ENCODE measurements around the gene ARPP21. TPM values are rescaled to one million over a fixed set of nuclear protein-coding genes. Genes with fewer than 3 reads are reported as not detected.

Gene ARPP21
- total RNA-seq, 3 donors from 2014 or later = 0.29 to 1.9 (median 0.46) TPM

DNA sequence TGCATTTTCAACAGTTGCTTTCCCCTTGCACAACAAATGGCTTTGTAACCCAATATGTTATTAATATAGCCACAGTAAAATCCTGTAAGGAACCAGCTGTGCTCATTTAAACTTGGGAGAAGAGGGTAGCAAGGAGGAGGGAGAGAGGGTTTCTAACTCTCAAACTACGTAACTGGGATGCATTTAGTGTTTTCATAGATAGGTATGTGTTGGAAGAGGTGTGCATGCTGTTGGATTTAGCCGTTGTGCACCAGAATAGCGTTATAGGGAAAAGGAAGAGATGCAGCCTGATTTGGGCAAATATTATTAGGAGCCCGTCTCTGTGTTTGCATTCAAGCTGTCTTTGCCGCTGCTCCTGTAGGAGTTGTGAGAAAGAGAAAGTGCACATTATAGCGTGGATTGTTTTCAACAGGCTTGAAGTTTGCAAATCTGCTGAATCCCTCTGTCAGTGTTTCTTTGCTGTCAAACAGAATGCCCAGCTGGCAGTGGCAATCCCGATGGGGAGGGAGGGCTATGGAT, 39.4 kb downstream of the ARPP21 start:
- no peaks in the 10 kb centered on the region for H3K9me3 ChIP-seq
- H3K4me3 ChIP-seq = no peak overlapping the region
- H3K4me1 ChIP-seq (ENCODE audit: low read depth) = no peaks in the 10 kb centered on the region
- TF ChIP-seq, protein P1, sequence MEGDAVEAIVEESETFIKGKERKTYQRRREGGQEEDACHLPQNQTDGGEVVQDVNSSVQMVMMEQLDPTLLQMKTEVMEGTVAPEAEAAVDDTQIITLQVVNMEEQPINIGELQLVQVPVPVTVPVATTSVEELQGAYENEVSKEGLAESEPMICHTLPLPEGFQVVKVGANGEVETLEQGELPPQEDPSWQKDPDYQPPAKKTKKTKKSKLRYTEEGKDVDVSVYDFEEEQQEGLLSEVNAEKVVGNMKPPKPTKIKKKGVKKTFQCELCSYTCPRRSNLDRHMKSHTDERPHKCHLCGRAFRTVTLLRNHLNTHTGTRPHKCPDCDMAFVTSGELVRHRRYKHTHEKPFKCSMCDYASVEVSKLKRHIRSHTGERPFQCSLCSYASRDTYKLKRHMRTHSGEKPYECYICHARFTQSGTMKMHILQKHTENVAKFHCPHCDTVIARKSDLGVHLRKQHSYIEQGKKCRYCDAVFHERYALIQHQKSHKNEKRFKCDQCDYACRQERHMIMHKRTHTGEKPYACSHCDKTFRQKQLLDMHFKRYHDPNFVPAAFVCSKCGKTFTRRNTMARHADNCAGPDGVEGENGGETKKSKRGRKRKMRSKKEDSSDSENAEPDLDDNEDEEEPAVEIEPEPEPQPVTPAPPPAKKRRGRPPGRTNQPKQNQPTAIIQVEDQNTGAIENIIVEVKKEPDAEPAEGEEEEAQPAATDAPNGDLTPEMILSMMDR (IDR thresholded peaks at IDR 0.05) = no peak
- DNase-seq (no peak), ATAC-seq (no peak)
- intact Hi-C loops (cut with DNase I, micrococcal nuclease) = no loop called here
- no peaks in the 10 kb centered on the region for H3K36me3 ChIP-seq (ENCODE audit: low read depth)

DNA sequence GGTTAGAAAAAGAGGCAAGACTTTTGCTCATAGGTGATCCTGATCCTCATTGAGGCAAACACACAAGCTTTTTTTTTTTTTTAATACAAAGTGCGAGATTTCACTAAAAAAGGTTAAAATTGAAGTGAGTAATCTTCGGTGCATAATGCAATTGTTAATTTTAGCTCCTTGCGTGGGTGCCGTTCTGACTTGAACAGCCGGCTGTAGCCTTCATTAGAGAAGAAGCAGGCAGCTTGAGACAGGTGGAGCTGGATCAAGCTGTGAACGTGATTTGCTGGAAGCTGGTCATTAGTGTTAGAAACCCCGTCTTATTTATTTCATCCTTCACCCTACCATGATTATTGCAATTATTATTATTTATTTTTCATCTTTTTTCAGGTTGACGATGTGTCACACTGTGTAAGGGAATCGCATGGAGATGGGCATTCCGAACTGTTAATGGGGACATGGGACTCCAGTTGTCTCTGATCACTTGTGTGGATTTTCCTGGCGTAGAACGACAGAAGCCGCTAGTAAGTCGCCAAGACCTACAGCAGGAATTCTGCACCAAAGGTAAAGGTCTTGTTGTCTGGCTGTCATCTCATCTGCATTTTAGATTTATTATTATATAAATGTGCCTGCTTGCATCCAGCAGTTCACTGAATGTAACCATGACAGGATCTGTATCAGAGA, 40.2 kb downstream of the ARPP21 start:
- Histone ChIP-seq H3K9me3 (no peaks in the 10 kb centered on the region), H3K4me1 (ENCODE audit: low read depth) (no peaks in the 10 kb centered on the region), H3K4me3 (no peak overlapping the region), H3K36me3 (ENCODE audit: low read depth) (no peaks in the 10 kb centered on the region)
- intact Hi-C loops (cut with DNase I, micrococcal nuclease) = no loop called here
- ATAC-seq (no peak), DNase-seq (no peak)
- TF ChIP-seq, protein P1 (IDR thresholded peaks at IDR 0.05) = no peak

DNA sequence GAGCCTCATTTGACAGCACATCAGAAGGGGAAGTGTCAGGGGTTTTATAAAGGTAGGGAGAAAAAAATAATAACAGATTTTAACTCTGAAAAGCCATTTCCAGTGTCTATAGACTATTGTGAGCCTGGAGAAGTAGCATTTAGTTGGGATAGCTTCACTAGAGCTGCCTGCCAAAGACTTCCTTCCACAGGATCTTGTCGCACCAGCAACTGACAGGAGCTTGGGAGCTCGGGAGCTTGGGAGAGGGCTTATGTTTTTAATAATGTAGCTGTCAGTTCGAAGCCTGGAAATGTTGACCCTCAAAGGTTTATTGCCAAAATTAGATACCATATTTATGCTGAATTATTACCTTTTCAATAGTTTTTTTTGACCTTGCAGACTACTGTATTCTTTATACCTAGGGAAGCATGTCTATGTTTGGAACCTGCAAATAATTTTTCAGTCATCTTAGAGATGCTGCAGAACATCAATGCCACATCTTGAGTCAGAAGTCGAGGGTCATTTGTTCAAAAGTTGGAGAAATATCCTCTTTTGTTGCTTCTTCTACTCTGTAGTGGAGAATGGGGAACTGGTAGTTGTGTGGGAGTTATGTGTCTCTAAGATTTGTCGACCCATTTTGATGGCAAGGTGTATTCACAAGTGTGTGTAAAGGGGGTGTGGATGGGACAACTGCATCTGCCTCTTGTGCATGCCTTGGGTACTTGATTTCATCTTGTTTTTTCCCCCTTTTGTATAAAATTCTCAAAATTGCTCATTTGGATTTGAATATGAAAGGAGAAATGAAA, 41.7 kb downstream of the ARPP21 start:
- Histone ChIP-seq H3K36me3 (ENCODE audit: low read depth) (no peaks in the 10 kb centered on the region), H3K4me1 (ENCODE audit: low read depth) (no peaks in the 10 kb centered on the region), H3K9me3 (no peaks in the 10 kb centered on the region), H3K4me3 (no peak overlapping the region)
- ATAC-seq = no peak
- TF ChIP-seq, protein P1 (IDR thresholded peaks at IDR 0.05) = no peak
- no peak for DNase-seq
- intact Hi-C loops (cut with DNase I, micrococcal nuclease) = no loop called here

DNA sequence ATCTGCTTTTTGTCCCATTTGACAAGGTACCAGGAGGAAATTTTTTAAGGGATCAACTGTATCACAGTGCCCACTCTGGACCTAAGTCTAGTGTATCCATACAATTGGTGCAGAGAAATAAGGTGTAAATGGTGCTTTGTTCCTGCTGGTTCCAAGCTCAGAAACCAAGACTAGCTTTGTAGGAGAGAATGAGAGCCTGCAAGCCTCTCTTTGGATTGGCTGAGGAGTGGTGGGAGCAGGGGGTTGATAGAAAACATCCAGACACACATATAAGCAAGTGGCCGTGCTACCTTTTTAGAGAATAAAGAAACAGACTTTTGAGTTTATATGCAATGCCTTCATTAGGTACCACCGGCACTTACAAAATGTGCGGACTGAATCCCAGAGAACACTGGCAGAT, 45.8 kb downstream of the ARPP21 start:
- TF ChIP-seq, protein P1 (IDR thresholded peaks at IDR 0.05) = no peak
- H3K9me3 ChIP-seq = no peaks in the 10 kb centered on the region
- H3K36me3 ChIP-seq (ENCODE audit: low read depth) = no peaks in the 10 kb centered on the region
- intact Hi-C loops (cut with DNase I, micrococcal nuclease) = no loop called here
- no peak for DNase-seq
- ATAC-seq = no peak
- no peaks in the 10 kb centered on the region for H3K4me1 ChIP-seq (ENCODE audit: low read depth)
- no peak overlapping the region for H3K4me3 ChIP-seq

DNA sequence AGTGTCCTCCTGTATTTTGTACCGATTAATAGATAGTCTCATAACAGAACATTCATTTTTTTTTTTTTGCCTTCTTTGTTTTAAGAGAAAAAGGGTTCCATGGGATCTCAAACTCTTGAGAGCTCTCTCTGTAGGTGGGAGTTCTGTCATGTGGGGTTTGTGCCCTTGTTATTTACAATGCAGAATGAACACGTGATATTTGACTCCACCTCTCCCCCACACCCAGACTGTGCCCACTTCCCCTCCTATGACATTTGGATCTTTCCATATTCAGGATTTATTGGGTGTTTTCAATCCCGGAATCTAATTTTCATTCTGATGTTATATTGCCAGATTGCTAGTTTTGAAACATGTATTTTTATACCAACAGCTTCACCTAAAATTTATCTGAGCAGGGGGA, 49.5 kb downstream of the ARPP21 start:
- TF ChIP-seq, protein P1 (IDR thresholded peaks at IDR 0.05) = no peak
- DNase-seq = no peak
- ATAC-seq = no peak
- Histone ChIP-seq H3K36me3 (ENCODE audit: low read depth) (no peaks in the 10 kb centered on the region), H3K4me3 (no peak overlapping the region), H3K4me1 (ENCODE audit: low read depth) (no peaks in the 10 kb centered on the region), H3K9me3 (no peaks in the 10 kb centered on the region)
- intact Hi-C loops (cut with DNase I, micrococcal nuclease) = no loop called here
